Measurements from ENCODE around the gene MMP2.

MMP2 gene

DNA sequence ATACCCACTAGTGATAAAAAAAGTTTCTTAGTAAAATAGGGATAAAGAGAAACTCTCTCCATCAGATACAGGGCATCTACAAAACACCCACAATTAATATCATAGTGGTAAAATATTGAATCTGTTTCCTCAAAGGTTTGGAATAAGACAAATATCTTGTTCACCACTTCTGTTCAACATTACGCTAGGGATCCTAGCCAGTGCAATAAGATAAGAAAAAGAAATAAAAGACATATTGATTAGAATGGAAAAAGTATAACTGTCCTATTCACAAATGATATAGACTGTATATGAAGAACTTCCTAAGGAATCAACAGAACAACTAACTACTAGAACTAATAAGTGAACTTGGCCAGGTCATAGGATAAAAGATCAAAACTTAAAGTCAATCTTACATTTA lies 42.8 kb downstream of the MMP2 start:
- DNase-seq, result no peak

DNA sequence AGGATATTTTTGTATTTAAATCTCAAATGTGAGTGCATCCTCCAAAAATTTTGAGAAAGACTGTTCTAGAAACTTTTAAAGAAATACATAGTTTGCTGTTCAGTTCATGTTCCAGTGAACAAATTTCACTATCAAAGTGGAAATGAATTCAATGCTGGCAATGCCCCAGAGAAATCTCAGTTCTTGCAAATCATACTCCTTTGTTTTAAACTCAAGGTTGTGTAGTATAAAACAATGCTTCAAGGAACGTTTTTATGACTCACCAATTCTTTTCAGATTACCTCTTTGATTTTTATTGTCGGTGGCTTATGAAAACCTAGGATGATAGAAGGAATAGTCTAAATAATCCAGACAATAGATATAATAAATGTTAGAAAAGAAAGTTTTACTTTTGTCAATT lies 47.4 kb downstream of the MMP2 start:
- DNase-seq, result no peak

DNA sequence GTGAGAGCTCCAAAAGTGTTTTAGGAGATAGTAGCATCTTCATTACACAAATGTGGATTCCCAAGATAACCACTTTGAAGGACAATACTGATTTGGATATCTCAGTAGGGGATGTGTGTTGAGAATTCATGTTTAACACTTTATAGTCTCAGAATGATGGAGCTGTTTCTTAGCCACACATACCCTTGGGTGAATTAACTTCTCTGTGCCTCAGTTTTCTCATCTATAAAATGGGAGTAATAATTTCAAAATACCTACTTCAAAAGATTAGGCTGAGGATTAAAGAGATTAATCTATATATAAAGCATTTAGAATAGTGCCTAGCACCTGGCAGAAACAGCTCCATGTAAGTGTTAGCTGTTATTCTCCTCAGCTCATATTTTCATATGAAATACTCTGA lies 48.9 kb downstream of the MMP2 start:
- no peak for DNase-seq

DNA sequence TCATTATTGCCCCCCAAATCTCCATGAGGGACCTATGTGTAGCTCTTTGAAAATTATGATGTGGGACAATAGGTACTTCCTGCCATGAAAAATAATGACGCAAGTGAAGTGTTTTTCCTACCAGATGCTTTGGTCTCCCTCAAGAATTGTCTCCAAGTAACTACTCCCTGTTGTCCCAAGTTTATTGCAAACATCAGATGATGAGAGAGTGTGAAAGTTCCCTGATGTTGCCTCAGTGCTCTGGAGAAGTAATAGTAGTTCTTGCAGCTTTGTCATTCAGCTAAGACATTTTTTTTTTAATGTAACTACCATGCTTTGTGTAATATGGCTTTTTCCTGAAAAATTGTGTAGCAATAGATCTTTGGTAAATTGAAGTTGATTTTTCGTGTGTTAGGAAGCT lies 50.0 kb downstream of the MMP2 start:
- DNase-seq, result no peak

DNA sequence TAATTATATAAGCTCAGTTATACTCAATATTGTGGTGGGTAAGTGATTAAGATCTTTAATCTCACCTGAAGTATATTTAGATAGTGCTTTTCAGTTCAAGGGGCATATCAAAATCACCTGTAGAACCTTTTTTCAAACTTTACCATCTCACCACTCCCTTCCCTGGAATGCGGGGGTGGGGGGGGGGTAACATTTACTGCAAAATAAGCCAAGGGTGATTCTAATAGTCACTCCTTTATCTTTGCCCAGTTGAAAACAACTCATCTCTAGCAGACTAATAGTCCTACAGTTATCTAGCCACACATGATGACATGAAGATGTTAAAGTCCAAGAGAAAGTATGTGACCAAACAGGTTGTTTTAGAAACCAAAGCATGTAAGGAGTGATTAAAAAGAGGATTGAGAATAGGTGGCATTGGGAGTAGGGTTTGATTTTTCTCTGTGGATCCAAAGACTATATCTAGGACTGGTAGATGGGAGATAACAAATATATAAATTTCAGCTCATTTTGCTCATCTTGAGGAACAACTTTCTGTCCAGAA lies 51.4 kb downstream of the MMP2 start:
- DNase-seq, result no peak

DNA sequence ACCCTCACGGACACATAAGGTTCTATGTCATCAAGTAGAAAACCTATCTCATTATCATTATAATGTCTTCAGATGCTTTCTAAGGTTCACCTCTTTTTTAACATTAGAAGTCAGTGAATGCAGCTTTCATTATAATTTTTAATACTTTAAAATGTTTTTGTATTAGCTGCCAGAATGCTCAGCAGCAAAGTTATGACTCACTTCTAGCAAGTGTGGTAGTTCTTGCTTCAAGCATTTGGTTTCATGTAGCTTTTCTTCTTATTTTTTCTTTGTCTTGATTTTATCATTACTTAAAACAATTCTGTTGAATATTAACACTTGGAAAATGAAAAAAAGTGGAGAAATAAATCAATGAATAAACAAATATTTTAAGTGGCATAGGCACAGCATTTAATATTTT lies 53.2 kb downstream of the MMP2 start:
- no peak for DNase-seq

DNA sequence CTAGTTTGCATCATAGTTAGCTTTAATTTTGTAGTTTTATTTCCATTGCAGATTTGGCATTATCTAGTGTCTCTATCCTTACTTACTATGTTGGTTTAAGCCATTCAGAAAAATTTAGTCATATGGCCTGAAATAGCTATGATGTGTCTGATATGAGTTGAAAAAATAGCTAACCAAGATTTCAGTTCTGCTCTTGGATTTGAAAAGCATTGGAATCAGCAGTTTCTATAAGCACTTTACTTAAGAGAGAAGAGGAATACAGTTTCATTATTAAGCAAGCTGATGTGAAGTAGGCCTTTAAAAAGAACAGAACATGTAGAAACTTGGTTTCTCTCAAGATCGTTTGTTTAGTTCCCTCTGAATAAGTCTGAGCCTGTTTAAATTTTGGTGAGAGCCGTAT lies 55.8 kb downstream of the MMP2 start:
- DNase-seq, result no peak

DNA sequence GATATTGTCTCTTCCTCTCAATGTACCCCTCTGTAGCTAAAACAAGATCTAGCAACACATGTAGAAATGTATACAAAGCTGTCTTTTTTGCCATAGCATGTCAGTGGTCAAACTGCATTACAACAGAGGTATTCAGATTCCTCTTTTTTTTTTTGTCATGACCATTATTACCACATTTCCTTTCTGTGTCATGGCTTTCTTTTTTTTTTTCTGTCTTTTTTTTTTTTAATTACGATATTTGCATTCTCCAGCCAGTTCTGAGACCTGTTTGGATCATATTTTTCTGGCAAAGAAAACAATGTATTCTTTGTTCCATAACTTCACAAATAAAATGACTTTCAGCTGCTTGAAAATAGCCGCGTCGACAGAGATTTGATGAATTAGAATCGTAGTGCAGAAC lies 60.1 kb downstream of the MMP2 start:
- no peak for DNase-seq

DNA sequence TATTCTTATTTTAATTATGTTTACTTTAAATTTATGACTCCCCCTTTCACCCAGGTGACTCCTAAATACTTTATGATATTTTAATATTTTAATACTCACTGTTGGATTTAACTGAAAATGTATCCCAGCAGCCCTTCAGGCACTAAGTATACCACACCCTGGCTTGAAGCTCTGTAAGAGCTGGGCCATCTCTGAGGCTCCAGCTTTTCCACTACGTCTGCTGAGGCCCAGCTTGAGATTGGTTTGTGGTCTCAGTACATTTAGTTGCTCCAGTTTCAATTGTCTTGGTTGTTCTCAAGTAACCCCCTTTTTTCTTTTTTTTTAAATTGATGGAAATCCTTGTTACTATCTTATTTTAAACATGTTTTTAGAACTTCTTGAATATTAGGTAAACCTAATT lies 60.5 kb downstream of the MMP2 start:
- DNase-seq, result no peak

DNA sequence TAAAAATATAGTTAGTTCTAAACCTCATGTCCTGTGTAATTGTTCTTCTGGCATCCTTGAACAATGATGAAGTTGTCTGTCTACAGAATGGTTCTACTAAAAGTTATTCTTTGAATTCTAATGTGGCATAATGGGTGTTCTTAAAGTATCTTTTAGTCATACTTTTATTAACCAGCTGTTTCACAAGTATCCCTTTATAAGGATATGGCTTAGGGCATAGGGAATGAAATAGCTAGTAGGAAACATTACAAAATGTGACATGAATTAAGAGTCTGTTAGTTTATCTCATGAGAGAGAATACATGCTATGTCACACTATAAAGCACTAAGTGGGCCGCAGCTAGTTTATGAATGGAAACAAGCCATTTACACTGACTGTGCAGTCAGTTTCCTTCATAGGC lies 61.2 kb downstream of the MMP2 start:
- no peak for DNase-seq

DNA sequence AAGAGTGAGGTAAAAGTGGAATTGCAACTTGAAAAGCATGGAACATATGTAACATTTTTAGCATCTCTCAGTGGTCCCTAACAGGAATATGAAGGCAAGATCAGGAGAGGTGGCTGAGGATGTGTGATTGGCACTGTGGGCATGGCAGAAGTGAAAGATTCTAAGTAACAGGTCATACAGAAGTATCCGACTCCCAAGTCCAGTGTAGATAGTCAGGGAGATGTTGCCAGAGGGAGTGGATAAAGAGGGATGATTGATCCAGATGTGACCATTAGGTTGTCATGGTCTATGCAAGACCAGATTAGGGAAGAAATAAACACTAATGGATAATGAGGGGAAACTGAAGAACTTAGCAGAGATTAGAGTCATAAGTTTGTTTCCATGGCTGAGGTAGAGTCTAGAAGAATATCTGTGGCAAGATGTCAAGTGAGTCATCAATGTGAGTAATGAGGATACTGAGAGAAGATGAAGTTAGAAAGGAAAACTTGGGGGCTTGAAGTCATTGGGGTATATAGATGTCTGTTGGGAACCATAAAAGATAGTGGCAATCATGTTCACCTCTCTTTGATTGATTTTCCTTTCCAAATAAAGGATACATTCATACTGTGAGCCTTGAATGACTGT lies 63.6 kb downstream of the MMP2 start:
- DNase-seq, result peak; percentile 54

DNA sequence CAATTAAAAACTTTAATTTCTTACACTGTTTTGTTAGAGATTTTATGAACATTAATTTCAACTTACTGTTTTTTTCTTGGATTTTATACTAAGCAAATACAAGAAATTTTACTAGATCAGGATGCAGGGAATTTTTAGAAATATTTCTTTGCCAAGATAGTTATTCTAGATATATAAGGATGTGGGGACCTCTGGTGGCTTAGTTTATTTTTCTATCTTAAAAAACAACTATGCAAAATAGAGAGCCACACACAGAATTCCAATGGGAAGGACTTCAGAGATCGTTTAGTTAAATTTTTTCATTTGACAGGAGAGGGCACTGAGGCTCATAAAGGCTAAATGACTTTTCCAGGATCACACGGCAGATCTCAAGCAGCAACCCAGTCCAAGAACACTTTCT lies 64.5 kb downstream of the MMP2 start:
- DNase-seq, result peak; percentile 25

DNA sequence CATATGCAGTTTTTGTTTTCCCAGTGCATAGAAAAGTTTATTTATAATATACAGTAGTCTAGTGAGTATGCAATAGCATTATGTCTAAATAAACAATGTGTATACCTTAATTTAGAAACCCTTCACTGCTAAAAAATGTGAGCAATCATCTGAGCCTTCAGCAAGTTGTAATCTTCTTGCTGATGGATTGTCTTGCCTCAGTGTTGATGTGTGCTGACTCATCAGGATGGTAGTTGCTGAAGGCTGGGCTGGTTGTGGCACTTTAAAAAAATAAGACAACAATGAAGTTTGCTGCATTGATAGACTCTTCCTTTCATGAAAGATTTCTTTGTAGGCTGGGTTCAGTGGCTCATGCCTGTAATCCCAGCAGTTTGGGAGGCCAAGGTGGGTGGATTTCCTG lies 73.6 kb downstream of the MMP2 start:
- peak; percentile 72 for DNase-seq

DNA sequence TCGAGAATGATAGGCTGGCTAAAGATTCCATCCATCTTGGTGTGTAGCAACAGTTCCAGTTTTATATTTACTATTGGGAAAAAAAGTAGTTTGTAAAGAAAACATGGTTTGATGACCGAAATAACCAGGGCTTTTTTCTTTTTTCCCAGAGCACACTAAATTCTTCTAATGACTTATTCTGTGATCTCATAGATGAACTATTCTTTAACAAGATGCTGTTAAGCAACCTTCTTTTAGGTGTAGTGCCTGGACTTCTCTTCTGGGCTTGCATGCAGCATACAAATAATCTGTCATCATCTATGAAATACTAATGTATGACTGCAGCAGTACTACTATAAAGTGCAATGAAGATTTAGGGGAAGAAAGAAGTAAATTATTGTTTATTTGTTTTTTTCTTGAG lies 76.4 kb downstream of the MMP2 start:
- no peak for DNase-seq

All from kidney glomerular epithelial cell (primary cell).